NCI-H1930 (cell line): ENCODE results near the gene ARHGEF7.

Experiments
- DNase-seq, 2 experiments: peaks; one replicate each; lab custom pipeline; 2025; lab: John Stamatoyannopoulos, UW

ARHGEF7 gene

GRCh38 chr13:111225810-111226546 lies 110.9 kb downstream of the ARHGEF7 start:
- no peak for DNase-seq

GRCh38 chr13:111227405-111227804 lies 112.3 kb downstream of the ARHGEF7 start:
- no peak for DNase-seq

DNA sequence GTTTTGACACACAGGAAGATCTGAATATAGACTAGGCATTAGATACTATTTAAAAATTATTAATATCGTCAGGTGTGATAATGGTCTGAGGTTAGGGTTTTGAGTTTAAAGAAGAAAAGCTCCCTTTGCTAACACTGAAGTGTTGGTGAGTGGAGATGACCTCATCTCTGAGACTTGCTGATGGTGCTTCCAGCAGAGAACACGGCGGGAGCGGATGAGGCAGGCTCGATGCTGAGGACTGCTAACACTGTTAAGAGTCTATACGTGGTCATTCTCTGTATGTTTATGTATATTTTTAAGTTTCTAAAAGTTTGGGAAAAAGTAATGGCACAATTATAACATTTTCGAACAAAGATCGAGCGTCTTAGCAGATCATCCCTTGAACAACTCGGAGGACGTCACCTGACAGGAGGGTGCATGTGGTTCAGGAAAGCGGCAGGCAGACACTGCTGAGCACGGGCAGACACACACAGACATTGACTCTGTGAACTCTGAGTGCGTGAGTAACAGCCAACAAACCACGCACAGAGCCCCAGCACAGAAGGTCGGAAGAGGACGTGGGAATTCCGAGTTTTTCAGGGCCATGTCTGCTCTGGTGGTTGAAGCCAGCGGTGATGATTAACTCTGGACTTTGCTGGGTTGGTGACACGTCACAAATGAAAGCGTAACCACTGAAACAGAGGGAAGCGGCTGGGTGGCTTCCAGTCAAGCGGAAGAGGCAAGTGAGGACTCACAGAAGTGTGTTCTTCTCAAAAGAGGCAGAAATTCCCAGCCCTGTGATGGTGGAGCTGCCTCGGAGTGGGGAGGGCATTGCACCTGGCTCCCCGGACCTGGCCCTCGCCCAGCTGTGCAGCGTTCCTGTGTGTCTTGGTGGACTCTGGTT lies 113.4 kb downstream of the ARHGEF7 start:
- no peak for DNase-seq

GRCh38 chr13:111230385-111230930 lies 115.3 kb downstream of the ARHGEF7 start:
- no peak for DNase-seq

GRCh38 chr13:111232191-111232590 lies 117.1 kb downstream of the ARHGEF7 start:
- no peak for DNase-seq

DNA sequence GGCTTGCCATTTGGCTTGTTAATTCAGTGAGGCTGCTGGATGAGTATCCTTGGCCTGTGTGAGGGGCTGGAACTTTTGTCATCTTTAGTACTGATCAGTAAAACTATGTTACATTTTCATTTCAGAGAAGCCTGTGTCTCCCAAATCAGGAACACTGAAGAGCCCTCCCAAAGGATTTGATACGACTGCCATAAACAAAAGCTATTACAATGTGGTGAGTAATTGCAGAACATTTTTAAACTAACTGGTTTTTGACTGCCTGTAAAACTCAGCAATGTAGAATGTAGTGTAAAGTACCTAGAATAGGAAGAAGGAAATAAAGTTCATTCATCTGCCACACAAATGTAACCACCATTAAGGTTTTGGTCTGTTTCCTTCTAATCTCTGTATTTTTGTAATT lies 118.0 kb downstream of the ARHGEF7 start:
- DNase-seq = no peak

- DNase-seq = no peak
Observed at GRCh38 chr13:111239764-111240670, 124.9 kb downstream of the ARHGEF7 start.

DNA sequence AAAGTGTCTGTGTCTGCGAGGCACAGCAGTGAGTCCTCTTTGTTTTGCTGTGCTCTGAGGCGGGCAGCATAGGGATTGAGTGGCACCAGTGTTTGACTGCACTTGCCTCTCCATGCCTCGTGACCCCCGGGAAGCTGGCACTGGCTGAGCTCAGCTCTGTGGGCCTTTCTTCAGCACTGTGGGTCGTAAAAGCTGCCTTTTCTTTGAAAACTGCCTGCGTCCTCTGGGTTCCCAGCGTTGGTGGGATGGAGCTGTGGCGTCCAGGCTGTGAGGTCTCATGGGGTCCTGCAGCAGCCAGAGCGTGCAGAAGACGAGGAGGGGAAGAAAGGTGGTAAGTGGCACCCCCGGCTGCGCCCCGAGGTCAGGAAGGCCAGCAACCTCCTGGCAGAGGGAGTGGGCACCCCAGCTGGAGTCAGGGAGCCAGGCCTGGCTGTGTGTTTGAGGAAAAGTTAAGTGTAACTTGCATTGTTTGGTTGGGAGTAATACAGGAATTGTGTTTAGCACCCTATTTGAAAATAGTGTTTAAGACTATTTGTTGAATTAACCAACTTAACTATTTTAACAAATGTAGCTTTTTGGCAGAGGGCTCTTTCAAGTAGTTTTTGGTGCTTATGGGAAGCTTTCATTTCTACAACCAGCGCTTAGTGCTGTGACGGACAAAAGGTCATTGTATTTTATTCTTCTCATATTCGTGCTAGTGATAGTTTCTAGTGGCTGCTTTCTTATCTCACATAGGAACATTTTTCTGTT lies 126.1 kb downstream of the ARHGEF7 start:
- DNase-seq = no peak

- DNase-seq = no peak
Observed at GRCh38 chr13:111241862-111242261, 126.8 kb downstream of the ARHGEF7 start.

DNA sequence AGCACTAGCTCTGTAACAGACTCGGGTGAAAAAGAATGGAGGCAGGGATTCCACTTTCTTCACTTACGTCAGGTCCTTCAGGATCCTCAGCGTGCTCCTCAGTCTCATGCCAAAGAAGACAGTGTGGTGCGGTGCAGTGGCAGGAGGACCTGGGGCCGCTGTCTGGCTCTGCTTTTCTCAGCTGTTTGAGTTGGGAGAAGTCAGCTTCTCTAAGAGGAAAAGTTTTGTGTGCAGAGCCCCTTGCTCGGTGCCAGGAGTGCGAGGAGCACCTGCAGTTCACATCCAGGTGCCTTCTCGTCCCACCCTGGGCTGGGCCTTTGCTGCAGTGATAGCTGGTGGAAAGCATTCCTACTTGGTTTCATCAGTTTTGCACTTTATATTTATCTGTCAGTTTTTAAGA lies 127.5 kb downstream of the ARHGEF7 start:
- DNase-seq = no peak

DNA sequence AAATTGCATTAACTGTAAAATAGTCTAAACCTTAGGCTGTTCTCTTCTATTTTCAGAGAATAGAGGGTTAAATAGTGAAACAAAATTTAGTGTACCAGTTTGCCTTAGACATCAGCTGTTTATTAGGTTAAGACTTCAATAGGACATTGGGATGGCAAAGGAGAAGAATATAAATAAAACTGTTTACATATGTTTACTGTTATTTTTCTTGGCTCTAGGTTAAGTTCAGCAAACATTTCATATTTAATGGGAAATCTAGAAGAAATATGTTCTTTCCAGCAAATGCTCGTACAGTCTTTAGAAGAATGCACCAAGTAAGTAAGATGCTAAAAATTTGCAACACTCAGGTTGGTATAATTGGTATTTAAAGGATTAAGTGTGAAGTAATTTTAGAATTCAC lies 128.9 kb downstream of the ARHGEF7 start:
- DNase-seq = no peak

- DNase-seq = no peak
Observed at GRCh38 chr13:111245576-111246384, 130.7 kb downstream of the ARHGEF7 start.

GRCh38 chr13:111247552-111247951 lies 132.4 kb downstream of the ARHGEF7 start:
- DNase-seq = no peak

DNA sequence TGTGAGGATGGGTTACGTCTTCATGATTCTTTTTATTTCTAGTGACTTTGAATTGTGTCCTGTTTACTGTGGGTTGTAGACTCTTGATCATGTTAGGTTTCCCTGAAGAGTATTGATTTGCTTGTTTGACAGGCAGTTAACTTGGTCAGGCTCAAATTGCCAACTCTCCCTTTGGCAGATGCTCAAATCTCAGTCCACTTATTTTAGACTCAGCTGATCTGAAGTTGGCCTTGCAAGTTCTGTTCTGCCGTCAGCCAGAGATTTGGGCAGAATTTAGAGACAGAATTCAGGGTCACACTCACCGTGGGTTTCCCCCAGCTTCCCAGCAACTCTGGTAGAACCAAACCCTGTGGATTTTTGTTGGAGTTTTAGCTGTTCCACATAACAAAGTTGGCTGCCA lies 133.7 kb downstream of the ARHGEF7 start:
- no peak for DNase-seq

GRCh38 chr13:111249637-111250360 lies 134.7 kb downstream of the ARHGEF7 start:
- no peak for DNase-seq

DNA sequence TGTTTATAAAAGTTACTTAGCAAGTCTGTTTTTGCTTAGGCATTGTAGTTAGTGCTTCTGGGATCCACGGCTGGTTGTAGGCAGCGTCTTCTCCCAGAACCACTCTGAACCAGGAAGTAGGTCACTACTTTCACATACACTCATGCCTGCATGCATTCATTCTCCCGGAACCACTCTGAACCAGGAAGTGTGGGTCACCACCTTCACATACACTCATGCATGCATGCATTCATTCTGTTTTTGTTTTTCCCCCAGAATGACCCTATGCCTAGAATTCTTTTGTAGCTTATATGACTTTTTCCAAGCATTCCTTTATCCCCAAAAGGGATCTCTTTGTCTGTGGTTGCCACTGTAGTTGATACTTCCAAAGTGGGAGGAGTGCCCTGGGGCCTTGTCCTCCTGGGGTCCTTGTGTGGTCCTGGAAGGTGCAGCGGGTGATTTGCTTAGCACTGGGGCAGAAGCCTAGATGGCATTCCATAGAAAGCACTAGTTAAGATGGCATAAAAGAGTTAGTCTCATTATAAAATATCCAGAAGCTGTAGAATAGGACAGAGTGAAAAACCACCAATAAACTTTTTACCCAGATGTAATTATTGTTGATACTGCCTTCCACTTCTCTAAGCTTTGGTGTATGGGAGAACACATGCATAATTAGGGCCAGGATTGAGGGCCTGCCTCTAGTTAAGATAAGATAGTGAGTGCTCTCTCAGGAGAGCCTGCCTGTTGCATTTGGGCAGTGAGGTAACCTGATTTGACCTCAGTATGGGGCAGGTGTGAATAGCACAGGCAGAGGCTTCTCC lies 136.7 kb downstream of the ARHGEF7 start:
- no peak for DNase-seq

DNA sequence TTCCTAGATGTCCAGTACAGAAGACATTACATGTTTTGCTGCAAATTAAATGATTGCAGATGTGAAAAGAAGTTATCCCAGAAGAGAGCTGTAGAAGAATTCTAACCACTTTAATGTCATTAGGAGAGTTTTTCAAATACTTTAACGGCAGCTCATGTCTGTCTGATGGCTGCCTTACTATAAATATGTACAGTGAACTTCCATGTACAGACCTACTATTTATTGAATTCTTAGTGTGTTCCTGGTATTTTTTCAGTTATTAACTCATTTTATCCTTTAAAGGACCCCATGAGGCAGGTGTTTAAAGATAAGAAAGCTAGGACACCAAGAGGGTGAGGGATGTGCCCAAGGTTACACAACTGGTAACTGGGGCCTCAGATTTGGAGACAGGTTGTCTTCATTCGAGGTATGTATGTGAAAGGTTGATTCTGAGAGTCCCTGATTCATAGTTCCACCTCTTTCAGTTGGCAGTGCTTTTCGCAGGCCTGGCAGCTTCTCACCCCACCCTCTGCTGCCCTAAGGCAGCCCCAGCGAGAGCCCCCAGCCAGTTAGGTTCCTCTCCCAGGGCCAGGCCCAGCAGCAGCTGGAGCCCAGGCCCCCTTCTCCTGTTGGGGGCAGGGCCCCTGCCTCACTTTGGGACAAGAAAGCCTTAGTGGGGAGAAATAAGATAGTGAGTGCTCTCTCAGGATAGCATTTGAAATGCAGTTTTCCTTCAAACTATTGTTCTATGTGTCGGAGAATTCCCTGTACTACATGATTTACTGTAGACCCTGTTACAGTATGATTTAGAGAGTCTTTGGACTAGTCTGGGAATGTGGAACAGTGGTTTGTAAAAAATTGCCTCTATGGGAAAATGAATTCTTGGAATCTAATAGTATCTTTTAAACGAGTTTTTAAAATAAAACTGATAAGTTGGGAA lies 137.6 kb downstream of the ARHGEF7 start:
- DNase-seq = no peak
